HG03045 (cell line): ENCODE measurements around the gene GPR146.

ENCODE experiments used
- ATAC-seq: cut with Tn5 transposase; IDR thresholded peaks from one replicate; pipeline ENCODE4 v1.9.1; 2021; ENCODE audit warnings: mild to moderate bottlenecking, moderate library complexity; ENCODE audit not compliant: unreplicated experiment

Gene GPR146

DNA sequence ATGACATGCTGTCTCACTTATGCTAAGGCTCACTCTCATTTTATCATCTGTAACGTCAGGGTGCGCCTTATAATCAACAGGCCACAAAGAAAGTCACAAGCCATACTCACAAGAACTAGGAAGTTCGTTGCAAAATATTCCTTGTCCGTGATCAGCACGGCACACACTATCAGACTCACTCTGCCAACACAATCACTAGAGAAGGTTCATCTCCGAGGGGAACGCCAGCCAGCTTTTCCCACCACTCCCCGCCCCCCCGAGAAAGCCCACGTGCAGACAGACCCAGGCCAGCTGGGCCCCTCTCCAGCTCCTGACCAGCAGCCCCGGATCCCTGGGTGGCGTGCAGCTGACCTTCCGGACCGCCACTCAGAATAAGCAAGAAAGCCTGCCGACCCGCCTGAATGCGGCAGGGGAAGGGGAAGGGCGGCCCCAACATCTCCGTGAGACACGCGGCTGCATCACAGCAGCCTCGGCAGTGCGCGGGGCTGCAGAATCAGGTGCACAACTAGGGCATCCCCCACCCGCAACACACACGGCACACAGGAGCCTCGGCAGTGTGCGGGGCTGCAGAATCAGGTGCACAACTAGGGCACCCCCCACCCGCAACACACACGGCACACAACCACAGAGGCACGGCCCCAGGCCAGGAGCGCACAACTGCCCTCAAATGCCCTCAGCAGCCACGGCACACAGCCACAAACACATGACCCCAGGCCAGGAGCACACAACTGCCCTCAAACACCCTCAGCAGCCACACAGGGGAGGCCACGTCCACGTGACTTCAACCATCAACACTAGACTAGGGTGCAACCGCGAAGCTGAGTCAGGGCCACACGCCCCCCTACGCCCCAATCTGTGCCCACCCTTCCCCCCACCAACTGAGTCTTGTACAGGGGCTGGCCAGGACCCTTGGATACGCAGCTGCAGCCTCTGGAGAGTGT, 2.5 kb upstream of the GPR146 start:
- no peak for ATAC-seq

DNA sequence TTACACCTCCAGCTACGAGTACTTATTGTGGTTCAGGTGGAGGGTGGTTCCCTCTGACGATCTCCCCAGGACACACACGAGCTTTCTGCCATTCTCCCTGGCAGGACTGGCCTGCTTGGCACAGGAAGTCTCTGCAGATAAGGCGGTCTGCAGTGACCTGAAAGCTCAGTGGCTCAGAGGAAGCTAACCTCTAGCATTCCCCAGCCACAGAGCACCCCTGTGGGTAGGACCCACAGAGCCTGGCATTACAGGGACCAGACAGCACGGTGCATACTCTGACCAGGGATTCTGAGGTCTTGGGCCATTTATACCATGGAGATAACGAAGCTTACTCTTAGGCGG, 1.9 kb upstream of the GPR146 start:
- ATAC-seq: no peak

DNA sequence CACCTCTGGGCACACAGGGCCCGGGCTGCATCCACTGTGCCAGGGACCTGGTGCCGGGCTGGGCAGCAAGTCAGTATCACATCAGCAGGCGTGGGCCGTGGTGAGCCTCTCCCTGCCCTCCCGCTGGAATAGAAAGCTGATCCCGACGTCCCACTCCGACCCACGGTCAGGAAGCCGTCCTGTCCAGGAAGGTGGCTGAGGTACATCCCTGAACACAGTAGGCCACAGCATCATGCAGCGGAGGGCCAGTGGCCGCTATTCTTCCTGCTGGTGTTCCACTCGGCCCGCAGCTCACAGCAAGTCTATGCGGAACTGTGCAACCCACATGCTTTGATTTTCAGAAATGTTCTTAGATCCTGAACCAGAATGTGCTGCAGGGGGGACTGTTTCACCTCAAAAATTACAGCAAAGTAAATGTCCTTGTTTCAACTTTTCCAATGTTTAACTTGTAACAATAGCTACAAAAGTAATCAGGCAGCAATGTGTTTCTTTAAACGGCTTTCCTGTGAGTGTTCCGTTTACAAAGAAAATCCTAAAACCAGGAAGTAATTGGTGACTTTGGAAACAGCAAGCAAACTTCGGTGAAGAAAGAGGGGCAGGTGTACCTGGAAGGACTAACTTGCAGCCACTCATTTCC, 676 bp upstream of the GPR146 start:
- no peak for ATAC-seq

DNA sequence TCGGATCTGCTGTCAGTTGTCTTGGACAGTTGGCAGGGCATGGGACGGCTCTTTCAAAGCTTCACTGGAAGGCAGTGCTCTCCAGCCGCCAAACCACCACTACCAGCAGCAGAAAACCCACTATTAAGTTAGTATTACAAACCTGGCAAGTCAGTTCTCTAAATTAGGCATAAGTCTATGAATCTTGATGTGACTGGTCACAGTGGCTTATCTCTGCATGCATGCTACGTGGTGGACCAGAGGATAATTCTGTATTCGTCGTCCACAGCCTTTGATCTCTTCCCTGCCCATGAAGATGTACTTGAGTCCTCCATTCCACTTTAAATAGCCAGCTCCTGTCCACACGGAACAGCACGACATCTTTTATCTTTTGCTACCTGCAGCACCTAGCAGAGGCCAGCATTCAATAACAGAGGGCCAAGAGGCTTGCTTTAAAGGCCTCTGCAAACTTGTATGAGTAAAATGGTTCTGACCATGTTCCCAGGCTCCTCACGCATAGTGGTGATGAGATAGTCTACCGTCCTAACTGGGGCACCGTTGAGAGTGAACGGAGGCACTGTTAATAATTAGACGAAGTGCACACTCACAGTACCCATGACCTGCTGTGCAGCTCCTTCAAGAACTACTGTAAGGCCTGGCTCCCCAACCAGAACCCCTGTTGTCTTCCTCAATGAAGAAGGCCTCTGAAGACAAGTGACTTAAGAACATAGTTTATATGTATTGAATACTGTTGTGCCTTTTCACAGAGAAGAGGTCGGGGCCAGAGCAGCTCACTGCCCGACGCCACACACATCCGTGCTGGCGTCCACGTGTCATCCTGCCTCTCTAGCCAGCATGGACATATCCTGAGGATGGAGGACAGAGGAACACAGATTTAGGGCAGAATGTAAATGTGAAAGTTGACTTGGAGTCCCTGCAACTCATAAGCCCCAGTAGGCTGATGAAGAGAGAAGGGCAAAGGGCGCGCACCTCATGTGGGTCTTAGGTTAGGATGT, 1.0 kb downstream of the GPR146 start:
- ATAC-seq: no peak

DNA sequence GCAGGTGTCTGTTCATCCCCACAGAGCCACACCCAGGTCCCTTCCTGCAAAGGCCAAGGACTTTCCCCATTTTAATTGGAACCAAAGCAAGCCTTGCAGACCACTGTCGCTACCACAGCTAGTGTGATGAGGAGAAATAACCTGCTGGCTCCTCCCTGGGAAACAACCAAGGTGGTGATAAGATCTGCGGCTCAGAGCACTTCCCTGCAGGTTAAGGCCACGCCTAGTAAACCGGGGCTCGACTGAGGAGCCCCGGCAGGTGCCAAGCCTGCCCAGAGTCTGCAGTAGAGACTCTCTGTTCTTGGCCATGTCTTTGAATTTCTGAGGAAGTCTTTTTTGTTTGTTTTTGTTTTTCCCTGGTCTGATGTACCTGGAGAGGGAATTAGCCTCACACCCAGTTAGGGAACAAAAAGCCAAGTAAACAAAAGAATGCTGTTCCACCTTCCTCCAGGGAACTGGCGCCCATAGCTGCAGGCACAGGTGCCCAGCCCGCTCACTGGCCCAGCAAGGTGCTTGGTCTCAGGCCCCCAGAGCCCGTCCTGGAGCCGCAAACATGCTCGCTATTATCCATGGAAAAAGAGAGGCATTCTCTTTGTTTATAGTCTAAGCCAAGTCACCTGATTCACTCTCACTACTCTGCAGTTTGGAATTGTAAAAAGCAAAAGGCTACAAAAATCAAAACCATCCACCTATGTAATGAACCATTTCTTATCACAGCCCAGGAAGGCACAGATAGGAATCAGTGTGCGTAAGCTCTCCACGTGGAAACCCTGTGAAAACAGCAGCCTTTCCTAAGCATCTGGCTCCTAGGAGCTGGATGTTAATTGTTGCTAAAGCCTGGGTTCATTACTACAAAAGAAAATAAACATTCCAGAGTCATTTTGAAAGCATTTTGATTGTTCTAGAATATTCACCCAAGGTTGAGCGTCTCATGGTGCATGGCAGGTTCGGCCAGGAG, 2.7 kb downstream of the GPR146 start:
- ATAC-seq: no peak

DNA sequence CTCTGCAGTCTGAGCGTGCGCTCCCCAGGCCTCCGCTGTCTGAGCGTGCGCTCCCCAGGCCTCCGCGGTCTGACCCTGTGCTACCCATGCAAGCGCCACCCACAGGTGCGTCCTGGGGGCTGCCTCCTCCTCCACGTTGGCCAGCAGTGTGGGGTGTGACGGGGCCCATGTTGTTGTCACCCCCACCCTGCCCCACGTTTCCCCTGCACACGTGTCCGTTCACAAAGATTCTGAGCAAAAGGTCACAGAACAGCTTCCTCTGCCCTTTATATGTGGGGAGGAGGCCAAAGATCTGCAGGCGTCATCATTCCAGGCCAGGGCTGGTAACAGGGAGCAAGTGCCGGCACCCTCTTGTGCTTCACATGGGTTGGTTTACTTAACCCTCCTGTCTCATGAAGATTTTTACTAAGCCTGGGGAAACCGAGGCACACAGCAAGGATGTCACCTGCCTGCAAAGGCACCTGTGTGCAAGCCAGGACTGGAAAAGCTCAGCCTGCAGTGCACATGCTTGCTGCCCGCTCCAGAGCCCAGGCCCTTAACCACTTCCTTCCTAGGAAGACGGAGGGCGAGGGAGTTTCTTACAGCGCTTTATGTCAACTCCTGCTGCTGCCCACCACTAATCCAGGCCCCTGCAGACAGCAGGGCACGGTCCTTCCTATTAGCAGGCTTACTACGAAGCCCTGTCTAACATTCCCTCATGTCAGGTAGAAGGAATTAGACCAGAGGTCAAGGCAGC, 4.8 kb downstream of the GPR146 start:
- no peak for ATAC-seq

DNA sequence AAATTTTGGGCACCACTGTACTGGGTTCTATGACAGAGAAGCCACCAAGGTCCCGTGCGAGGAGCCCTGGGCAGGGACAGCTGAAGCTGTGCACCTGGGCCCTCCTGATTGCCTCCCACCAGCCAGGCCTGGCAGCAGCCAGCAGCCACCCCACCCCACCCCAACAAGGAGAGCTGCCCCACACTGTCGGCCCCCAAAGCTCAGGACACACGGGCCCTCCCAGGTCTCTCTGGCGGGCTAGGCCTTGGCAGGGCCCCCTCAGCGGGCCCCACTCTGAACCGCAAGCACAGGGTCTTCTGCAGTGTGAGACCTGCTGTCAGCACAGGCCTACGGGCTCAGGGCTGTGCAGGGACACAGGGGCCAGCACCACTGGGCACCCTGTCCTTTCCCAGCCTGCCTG, 5.5 kb downstream of the GPR146 start:
- ATAC-seq: no peak

DNA sequence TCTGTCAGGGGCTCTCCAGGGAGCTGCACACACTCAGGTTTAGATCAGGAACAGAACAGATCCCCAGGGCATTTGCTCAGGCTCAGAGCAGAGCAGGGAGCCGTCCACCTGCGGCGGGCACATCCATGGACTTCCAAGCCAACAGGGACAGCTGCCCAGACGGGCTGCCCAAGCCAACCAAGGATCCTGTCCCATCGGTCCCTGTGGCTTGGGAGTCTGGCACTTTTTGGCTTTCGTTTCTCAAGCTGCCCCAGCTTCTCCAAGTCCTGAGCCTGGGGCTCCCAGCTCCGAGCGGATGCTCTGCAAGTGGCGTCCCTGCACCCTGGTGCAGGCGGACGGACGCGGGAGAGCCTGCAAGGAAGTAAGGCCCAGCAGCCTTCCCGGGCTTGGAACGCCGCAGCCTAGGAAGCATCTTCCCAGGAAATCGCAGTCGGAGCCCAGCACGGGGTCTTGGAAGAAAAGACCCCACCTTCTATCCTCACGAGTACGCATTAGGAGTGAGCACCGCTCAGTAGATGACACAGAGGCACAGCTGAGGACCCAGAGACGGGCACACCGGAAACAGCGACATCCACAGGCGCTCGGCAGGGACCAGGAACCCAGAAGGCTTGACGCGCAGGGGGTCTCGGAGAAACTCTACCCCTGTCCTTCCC, 6.0 kb downstream of the GPR146 start:
- ATAC-seq: no peak

DNA sequence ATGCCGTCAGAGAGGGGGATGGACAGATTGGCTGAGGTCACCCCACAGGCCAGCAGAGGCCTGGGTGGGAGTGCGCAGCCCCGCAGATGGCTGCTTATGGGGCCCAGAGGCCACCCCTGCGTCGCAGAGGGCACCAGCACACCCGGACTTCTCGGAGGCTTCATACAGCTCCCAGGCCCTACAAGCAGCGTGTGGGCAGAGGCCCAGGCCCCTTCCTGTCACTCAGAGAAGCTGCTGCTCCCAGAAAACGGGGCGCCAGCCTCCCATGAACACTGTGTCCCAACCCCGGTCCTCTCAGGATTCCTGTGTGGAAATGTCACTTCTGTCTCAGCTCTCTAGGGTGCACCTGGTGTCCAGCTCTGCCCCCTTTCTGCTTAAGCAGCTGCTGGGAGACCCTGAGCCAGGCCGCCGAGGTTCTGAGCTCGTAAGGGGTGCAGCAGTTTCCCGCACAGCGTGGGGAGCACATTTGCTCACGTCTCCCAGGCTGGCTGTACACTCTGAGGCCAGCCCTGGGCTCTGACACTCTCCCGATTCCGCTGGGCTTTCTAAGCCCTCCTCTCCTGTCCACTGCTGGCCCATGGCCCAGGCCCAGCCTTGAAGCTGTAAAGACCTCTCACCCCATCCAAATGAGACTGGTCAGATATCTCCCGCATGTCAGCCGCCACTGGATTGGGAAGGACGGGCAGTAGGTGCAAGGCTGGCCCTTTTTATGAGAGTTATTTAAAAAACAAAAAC, 6.8 kb downstream of the GPR146 start:
- ATAC-seq: no peak

DNA sequence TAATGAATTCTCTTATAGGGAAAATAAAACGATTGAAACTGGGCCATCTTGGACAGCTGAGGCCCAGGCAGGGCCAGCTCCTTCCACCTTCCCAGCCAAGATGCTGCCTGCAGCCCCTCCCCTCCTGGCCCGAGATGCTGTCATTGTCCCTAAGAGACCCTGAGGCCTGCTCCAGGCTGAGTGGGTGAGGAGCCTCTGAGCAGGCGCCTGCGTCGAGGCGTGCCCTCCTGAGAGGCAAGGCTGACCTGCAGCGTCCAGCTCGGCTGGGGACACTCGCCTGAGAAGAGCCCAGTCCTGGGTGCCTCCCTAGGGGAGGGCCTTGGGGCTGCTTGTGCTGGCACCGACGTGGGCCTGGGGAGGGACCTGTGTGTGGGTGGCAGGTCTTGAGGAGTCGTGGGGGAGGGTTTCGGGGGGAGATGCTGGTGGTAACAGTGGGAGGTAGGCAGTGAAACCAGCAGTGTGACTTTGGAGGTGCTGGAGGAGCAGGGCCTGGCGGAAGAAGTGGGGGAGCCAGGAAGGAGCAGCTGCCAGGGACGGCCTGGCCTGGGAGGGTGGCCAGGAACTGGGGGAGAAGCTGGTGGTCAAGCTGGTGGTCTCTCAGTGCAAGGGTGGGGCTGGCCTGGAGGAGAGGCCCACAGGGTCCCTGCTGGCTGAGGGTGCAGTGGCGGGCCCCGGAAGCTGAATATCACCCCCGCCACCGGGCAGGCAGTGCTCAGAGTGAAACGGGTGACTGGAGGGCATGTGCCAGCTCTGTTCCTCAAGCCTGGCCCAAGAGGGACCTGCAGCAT, 7.9 kb downstream of the GPR146 start:
- ATAC-seq: no peak

DNA sequence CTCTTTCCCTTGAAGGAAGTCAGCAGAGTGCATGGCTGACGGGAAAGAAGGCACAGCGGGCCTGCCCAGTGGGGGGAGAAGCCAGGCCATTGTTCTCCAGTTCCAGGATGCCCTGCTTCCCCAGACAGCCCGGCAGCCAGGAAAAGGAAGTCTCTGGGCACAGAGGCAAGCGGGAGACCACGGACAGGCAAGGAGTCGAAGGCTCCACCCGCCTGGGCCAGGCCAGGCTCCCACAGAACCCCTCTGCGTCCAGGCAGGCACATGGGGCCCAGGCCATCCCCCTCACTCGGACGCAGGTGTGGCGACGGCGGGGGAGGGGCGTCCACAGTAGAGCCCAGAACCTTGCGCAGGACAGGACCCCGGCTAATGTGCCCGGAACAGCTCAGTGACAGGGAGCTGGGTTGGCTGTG, 8.7 kb downstream of the GPR146 start:
- no peak for ATAC-seq

DNA sequence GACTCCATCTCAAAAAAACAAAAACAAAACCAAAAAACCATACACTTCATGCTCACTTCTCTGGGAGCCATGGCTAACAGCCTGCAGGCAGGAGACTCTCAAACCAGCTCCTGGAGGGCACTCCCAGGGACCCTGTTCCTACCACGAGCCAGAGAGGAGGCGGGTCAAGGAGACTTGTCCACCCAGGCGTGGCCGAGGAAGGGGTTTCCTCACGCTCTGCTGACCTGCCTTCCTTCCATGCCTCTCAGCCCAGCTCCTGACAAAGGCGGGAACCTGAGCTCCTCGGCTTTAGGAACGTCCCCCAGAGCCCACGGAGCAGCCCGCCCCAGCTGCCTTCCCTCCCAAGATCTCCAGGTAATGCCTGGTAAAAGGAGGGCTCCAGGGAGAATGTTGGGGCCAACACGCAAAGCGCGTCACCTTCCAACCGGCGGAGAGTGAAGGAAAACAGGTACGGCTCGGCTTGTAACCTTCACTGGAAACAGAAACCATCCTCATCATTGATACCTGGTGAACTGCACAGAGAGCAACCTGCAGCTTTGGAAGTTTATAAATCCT, 9.5 kb downstream of the GPR146 start:
- no peak for ATAC-seq

DNA sequence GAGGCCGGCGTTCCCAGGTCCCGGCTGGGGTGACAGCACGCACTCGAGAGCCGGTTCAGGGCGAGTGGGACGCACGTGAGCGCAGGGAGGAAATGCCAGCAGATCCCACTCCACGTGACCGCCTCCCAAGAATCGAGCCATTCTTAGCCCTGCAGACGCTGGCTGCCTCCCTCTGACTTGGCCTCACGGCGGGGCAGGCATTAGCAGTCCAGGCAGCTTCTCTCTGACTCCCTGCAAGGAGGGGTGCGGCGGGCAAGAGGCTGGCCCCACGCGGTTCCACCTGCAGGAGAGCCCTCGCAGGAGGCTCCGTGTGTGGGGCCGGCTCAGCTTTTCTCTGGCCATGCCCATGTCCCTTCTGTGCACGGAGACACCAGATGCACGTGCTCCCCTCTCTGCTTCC, 10.1 kb downstream of the GPR146 start:
- ATAC-seq: no peak

DNA sequence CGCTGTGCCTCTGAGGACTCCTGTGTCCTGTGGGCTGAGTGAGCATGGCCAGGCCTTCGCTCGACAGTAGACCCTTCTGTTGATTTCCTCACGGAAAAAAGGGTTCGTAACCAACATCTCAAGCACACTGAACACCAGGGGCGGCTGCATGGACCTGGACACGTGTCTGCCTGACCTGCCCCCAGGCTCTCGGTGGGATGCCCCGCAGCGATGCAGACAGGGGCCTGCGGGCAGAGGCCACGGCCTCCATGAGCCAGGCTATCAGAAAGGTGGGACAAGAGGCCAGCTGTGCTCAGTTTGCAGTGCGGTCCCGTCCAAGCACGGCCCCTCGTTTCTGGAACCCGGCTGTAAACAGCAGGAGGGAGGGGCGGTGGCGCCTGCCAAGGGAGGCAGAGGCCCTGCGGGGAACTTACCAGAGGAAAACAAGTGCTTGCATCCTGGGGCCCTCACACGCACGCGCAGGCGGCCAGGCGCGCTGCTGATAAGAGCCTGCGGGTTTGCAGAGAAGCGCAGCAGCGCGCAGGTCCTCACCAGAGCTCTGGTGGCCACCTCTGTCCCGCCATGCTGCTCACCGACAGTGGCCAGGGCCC, 10.6 kb downstream of the GPR146 start:
- no peak for ATAC-seq

DNA sequence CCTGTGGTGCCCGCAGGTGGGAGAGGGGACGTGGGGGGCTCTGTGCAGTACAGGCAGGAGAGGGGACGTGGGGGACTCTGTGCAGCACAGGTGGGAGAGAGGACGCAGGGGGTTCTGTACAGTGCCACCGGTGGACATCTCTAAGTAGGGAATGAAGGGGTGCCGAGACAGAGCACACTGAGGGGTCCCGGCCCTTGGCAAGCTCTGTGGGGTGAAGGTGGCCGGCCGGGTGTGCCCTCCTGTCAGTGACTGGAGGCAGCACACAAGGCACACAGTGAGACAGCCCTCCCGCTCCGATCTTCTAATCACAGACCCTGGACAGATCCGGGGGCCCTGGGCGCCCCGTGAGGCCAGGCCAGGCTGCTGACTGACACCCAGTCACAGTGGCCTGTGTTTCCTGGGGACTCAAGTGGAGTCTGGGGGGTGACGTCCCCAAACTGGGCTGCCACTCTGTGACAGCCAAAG, 11.2 kb downstream of the GPR146 start:
- ATAC-seq: no peak

DNA sequence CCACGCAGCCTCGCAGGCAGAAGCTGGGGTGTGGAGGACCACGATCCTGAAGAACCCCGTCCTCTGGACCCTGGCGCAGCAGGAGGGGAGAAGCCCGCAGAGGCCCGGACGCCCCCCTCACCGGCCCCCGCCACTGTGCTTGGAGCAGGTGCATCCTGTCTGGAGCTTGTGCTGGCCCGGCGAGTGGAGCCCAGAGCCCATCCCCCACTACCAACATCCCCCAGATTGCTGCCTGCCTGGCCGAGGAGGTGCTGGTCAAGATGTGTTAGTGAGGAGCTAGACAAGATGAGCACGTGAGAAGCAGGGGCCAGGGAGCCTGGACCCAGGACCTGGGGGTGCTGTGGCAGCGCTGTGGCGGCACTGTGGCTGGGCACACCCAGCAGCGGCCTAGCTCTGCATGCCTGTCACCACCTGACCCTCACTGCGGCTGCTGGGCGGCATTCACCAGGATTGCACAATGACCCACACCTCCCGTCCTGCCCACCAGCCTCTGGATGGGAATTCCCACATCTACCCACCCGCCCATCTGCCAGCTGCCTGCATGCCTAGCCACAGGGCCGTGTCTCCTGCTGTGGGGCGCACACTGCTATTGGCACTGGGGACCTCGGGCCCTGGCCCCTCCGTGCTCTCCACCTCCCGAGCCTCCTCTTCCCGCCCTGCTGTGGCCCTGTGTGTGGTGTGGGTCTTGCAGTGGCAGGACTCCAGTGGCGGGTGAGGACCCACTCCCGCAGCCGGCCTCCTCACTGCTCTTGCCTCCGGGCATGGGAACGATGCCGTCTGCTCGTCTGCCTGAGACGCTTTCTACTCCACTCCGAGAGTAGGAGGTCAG, 11.8 kb downstream of the GPR146 start:
- ATAC-seq: no peak
